ENCODE results near the gene LGR6.

LGR6 gene

GRCh38 chr1:202217951-202218350 lies 24.4 kb downstream of the LGR6 start:
- TF ChIP-seq EZH2phosphoT487 (IDR thresholded peaks at IDR 0.05; ENCODE audit: low read length) (no peak), EZH2 (optimal IDR thresholded peaks at IDR 0.05; ENCODE audit: low read depth, low read length) (no peak)
- TF ChIP-seq, protein P1, sequence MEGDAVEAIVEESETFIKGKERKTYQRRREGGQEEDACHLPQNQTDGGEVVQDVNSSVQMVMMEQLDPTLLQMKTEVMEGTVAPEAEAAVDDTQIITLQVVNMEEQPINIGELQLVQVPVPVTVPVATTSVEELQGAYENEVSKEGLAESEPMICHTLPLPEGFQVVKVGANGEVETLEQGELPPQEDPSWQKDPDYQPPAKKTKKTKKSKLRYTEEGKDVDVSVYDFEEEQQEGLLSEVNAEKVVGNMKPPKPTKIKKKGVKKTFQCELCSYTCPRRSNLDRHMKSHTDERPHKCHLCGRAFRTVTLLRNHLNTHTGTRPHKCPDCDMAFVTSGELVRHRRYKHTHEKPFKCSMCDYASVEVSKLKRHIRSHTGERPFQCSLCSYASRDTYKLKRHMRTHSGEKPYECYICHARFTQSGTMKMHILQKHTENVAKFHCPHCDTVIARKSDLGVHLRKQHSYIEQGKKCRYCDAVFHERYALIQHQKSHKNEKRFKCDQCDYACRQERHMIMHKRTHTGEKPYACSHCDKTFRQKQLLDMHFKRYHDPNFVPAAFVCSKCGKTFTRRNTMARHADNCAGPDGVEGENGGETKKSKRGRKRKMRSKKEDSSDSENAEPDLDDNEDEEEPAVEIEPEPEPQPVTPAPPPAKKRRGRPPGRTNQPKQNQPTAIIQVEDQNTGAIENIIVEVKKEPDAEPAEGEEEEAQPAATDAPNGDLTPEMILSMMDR (IDR thresholded peaks at IDR 0.05; ENCODE audit: low read length), result no peak
- peaks cover 85% of the 10 kb centered on the region for H3K27me3 ChIP-seq (replicated peaks; ENCODE audit: insufficient read depth, low read length)
- no peak overlapping the region for H2AFZ ChIP-seq (ENCODE audit: low read length)

DNA sequence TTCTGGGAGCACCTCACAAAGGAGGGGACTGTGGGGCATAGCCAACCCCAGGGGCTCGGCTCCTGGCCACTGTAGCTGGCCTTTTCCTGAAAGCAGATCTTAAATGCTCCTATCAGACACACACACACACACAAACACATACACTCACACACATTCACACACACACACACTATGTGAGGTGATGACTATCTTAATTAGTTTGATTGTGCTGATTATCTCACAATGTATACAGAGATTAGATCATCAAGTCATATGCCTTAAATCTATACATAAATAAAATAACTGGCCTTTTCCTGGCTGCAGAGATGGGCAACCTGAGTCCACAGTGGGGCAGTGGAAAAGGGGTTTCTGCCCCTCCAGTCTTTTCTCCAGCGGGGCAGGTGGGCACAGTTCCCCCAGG lies 27.1 kb downstream of the LGR6 start:
- no peaks in the 10 kb centered on the region for H3F3A ChIP-seq (ENCODE audit: insufficient read depth, low read length)
- no peak for DNase-seq
- H3K9me3 ChIP-seq (replicated peaks; ENCODE audit: insufficient read depth, low read length), result no peaks in the 10 kb centered on the region
- no peaks in the 10 kb centered on the region for H3K9me2 ChIP-seq (replicated peaks; ENCODE audit: insufficient read depth, low read length)
- peaks cover 82% of the 10 kb centered on the region for H3K27me3 ChIP-seq (replicated peaks; ENCODE audit: insufficient read depth, low read length)
- H3K79me2 ChIP-seq (ENCODE audit: low read length), result no peaks in the 10 kb centered on the region
- no peak overlapping the region for H3K4me3 ChIP-seq (ENCODE audit: low read length)
- no peak overlapping the region for H3K27ac ChIP-seq (ENCODE audit: low read length)
- H3K36me3 ChIP-seq (replicated peaks; ENCODE audit: insufficient read depth, low read length), result no peaks in the 10 kb centered on the region
- H3K9ac ChIP-seq (ENCODE audit: low read length), result no peak overlapping the region
- TF ChIP-seq, protein P1 (IDR thresholded peaks at IDR 0.05; ENCODE audit: low read length), result no peak
- no peak for TF ChIP-seq EZH2 (optimal IDR thresholded peaks at IDR 0.05; ENCODE audit: low read depth, low read length)
- no peak for TF ChIP-seq EZH2phosphoT487 (IDR thresholded peaks at IDR 0.05; ENCODE audit: low read length)
- no peak overlapping the region for H2AFZ ChIP-seq (ENCODE audit: low read length)
- H3K4me1 ChIP-seq (ENCODE audit: low read length), result no peaks in the 10 kb centered on the region
- H3K4me2 ChIP-seq (ENCODE audit: low read depth, low read length), result no peak overlapping the region
- H4K20me1 ChIP-seq (ENCODE audit: insufficient read depth, low read length), result no peaks in the 10 kb centered on the region

More at GRCh38 chr1:202217951-202218350, 24.4 kb downstream of the LGR6 start:
- no peak overlapping the region for H3K9ac ChIP-seq (ENCODE audit: low read length)
- H3K4me2 ChIP-seq (ENCODE audit: low read depth, low read length), result no peak overlapping the region
- no peaks in the 10 kb centered on the region for H3K36me3 ChIP-seq (replicated peaks; ENCODE audit: insufficient read depth, low read length)
- H3K9me3 ChIP-seq (replicated peaks; ENCODE audit: insufficient read depth, low read length), result no peaks in the 10 kb centered on the region
- H3K79me2 ChIP-seq (ENCODE audit: low read length), result no peaks in the 10 kb centered on the region
- no peaks in the 10 kb centered on the region for H4K20me1 ChIP-seq (ENCODE audit: insufficient read depth, low read length)
- no peaks in the 10 kb centered on the region for H3K4me1 ChIP-seq (ENCODE audit: low read length)
- H3K9me2 ChIP-seq (replicated peaks; ENCODE audit: insufficient read depth, low read length), result no peaks in the 10 kb centered on the region
- DNase-seq, result no peak
- no peak overlapping the region for H3K27ac ChIP-seq (ENCODE audit: low read length)
- no peaks in the 10 kb centered on the region for H3F3A ChIP-seq (ENCODE audit: insufficient read depth, low read length)
- no peak overlapping the region for H3K4me3 ChIP-seq (ENCODE audit: low read length)

- H3K27ac ChIP-seq (ENCODE audit: low read length), result no peak overlapping the region
- TF ChIP-seq, protein P1 (IDR thresholded peaks at IDR 0.05; ENCODE audit: low read length), result no peak
- TF ChIP-seq EZH2phosphoT487 (IDR thresholded peaks at IDR 0.05; ENCODE audit: low read length), result no peak
- no peak for TF ChIP-seq EZH2 (optimal IDR thresholded peaks at IDR 0.05; ENCODE audit: low read depth, low read length)
- H3K4me2 ChIP-seq (ENCODE audit: low read depth, low read length), result no peak overlapping the region
- peaks cover 82% of the 10 kb centered on the region for H3K27me3 ChIP-seq (replicated peaks; ENCODE audit: insufficient read depth, low read length)
- no peaks in the 10 kb centered on the region for H3F3A ChIP-seq (ENCODE audit: insufficient read depth, low read length)
- H3K4me3 ChIP-seq (ENCODE audit: low read length), result no peak overlapping the region
- H3K9me3 ChIP-seq (replicated peaks; ENCODE audit: insufficient read depth, low read length), result no peaks in the 10 kb centered on the region
- H3K36me3 ChIP-seq (replicated peaks; ENCODE audit: insufficient read depth, low read length), result no peaks in the 10 kb centered on the region
- no peak overlapping the region for H3K9ac ChIP-seq (ENCODE audit: low read length)
- no peaks in the 10 kb centered on the region for H3K9me2 ChIP-seq (replicated peaks; ENCODE audit: insufficient read depth, low read length)
- H3K4me1 ChIP-seq (ENCODE audit: low read length), result peaks cover under 1% of the 10 kb centered on the region; the same call in 1 of the 2 replicates
- no peak for DNase-seq
- no peaks in the 10 kb centered on the region for H3K79me2 ChIP-seq (ENCODE audit: low read length)
- no peaks in the 10 kb centered on the region for H4K20me1 ChIP-seq (ENCODE audit: insufficient read depth, low read length)
- H2AFZ ChIP-seq (ENCODE audit: low read length), result no peak overlapping the region
These were observed 28.6 kb downstream of the LGR6 start for GRCh38 chr1:202221911-202222909.

Measured in MM.1S (cell line).